HG03175 (cell line): ENCODE results near the gene AMN.

Source experiments
- ATAC-seq: cut with Tn5 transposase; IDR thresholded peaks from one replicate; pipeline ENCODE4 v1.9.1; 2021; ENCODE audit warnings: mild to moderate bottlenecking, moderate library complexity; ENCODE audit not compliant: unreplicated experiment

AMN gene

DNA sequence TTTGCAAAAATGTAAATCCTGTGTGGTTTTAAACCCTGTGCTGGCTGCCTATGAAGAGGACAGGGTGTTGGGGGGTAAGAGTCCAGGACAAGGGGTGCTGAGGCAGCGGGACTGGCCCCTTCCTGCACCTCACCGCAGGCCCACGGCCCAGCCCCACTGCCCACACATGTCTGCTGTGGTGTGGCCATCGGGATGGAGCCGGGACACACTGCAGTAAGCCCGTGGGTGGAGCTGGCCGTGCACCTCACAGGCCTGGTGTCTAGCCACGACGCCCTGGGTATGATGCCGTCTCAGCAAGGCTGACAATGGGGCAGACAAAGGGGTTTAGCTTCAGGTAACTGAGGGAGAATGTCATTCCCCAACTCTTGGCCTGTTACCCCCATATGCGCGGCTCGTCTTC is 19.6 kb downstream of the AMN start:
- ATAC-seq = no peak

DNA sequence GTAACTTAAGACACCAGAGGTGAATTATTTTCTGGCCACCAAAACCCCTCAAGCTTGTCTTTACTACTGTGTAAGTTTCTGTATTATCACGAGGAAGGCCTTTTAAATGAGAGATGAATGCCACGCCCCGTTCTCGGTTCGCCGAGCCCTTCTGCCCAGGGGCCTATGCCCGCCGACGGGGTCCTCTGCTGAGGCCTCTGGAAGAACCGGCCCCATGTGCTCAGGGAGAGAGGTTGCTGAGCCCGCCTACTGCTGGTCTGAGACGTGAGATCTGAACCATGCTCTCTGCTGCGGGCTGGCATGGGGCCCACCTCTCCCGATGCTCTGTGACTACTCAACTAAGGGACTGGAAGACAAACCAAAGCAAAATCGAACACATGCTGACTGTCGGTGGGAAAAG is 21.0 kb downstream of the AMN start:
- no peak for ATAC-seq

- no peak for ATAC-seq
These were observed 21.5 kb downstream of the AMN start for GRCh38 chr14:102943979-102944378.

DNA sequence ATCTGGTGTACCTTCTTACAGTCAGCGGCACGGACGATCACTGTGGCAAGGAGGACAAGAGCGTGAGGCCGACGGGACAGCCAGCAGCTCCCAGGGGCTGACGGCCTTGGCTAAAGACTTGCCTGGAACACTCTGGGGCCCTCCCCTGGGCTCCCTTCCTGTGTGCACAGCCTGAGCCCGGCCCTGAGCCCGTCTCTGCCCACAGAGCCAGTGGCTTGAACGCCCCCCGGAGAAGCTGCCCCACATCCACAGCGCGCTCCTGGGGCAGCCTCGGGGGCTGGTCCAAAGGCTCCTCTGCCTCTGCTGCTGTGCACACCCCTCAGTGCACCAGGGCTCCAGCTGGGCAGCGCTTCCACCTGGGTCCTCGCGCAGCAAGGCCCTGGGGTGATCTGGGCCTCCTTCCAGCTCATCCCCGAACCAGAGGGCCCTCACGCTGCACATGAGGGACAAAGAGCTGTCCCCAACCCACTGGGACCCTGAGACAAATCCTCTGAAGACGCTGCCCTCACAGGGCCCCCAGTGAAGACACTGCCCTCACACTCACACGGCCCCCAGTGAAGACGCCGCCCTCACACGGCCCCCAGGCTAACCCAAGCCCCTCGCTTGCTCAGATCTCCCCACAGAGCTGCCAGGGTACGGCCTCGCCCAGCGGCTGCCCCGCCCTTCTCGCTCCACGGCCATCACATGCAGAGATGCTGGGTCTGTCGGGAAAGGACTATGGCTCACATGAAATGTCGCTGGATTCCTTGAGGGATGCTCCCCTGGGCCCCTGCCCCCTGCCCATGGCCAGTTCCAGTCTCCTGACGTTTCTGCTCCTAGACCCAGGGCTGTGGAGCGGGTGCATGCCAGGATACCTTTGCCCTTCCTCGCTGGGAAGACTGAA is 22.2 kb downstream of the AMN start:
- no peak for ATAC-seq

GRCh38 chr14:102945346-102946130 is 23.1 kb downstream of the AMN start:
- ATAC-seq = no peak

DNA sequence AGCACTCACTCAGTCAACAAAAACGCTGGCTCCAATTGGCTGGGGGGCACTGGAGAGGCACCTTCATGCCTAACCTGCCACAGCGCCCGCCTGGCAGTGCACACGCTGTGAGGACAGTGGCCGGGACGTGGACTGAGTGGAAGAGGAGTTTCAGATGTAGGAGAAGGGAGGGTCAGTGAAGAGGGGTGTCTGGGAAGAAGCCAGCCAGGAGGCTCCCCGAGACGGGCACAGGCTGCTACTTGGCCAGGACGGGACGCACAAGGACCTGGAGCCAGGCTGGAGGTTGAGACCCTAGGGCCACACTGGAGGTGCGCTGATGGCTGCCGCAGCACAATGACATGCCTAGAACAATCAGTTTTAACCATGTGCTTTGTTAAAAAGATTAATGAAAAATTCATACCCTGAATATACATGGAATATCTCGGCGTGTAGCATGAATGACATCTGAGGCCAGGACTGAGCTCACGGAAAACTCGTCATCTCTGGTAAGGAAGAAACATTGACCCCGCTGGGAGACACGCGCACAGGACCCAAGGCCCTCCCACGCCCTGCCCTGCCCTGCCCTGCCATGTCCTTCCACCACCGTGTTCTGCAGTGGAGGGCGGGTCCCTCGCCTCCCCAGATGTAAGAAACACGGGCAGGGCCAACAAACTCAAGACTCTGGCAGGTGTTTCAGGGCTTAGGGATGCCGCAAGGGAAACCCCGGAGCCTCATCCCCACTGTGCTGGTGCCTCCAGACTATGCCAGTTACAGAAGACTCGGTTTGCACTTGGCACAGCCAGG is 25.0 kb downstream of the AMN start:
- ATAC-seq = no peak

GRCh38 chr14:102948698-102949061 is 26.2 kb downstream of the AMN start:
- no peak for ATAC-seq

GRCh38 chr14:102949062-102949800 is 26.8 kb downstream of the AMN start:
- peak; percentile 55 for ATAC-seq

GRCh38 chr14:102949801-102950451 is 27.5 kb downstream of the AMN start:
- ATAC-seq = no peak

- no peak for ATAC-seq
These were observed 28.6 kb downstream of the AMN start for GRCh38 chr14:102951034-102951433.

- ATAC-seq = no peak
These were observed 29.3 kb downstream of the AMN start for GRCh38 chr14:102951799-102952198.

DNA sequence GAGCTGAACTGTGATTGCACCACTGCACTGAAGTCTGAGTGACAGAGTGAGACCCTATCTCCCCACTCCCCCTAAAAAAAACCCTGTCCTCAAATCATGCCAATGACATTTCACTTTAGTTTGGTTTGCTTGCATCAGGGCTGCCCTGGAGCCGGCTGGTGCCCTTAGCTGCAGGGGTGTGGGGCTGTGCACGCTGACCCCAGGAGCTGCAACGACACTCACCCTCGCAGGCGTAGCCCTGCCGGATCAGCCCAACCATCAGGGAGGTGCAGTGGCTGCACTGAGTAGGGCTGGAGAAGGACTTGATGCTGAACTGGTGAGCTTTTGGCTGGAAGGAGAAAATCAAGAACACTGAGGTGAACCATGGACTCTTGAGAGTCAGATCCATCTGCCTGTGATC is 29.8 kb downstream of the AMN start:
- no peak for ATAC-seq

DNA sequence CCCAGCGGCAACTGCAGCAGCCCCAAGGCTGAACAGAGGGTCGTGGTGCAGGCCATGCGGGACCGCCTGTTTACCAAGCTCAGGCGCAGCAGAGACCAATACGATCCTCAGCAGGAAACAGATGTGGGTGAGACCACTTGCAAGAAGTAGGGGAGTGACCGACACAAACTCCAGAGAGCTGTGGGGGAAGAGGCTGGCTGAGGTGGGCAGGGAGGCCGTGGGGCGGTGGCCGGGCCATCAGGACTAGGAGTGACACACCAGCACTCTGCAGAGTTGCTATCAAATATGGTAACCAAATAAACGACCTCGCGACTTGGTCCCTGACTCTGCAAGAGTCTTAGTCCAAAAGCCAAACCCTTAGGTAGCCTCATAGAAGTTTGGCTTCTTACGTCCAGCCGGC is 30.6 kb downstream of the AMN start:
- ATAC-seq = no peak

GRCh38 chr14:102954081-102954789 is 31.8 kb downstream of the AMN start:
- no peak for ATAC-seq

DNA sequence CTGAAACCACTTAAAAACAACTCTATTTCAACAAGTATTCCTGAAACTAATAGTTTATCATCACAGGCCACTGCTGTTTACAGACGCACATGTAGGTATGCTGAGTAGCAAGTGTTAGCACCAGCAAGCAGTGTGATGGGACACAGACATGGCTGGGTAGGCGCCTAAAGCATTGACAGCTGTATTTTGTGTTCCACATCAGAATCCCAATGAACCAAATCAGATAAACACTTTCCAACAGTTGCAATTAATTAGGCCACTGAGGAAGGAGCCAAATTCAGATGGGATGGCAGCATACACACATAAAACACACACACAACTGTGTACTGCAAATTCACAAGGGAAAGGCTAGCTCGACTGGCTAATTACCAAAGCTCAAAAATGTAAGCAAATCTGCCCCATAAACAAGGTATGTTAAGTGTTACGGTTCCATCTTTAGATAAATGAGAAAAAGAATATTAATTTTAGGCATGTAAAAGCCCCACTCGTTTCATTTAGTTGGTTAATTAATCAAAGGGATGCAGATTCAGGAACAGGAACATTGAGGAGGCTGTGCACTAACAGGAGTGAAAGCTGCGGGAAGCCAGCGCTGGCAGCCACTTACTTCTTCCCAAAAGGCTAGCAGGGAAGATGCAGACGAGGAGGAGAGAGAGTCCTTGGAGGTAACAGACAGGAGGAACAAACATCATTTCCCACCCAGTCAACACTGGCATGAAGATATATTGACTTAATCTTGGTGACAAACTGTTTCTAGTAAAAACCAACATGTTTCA is 33.4 kb downstream of the AMN start:
- no peak for ATAC-seq

DNA sequence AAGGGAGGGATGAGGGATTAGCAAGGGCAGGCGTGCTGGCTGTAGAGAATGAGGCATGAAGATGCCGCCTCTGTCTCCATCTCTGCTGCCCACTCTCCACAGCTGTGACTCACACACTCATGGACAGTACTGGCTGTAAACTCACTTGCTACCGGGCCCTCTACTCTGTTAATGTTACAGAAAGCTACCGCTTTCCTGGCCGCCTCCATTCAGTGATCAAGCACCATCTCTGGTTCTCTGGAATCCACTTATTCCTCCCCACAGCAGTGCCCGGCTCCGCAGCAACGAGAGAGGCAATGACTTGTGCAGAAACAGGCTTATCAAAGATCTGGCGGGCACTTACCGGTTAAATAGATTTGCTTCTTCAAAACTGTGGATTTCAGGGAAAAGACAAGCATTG is 34.8 kb downstream of the AMN start:
- ATAC-seq = no peak

DNA sequence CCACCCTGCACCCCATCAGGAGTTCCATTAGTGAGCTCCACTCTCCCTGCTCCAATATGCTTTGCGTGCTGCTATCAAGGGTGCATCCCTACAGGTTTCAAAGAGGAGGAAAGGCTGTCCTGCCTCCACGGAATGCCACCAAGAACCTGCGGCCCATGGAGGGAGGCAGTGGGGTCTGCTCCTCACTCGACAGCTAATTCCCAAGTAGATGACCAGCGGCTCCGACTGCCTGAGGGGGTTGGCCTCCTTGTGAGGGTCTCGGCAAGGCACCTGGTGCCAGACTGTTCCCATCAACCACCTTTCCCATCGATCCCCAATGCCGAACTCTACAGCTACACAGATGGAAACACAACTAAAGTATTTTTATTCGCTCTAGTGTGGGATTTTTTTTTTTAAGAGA is 36.0 kb downstream of the AMN start:
- no peak for ATAC-seq

DNA sequence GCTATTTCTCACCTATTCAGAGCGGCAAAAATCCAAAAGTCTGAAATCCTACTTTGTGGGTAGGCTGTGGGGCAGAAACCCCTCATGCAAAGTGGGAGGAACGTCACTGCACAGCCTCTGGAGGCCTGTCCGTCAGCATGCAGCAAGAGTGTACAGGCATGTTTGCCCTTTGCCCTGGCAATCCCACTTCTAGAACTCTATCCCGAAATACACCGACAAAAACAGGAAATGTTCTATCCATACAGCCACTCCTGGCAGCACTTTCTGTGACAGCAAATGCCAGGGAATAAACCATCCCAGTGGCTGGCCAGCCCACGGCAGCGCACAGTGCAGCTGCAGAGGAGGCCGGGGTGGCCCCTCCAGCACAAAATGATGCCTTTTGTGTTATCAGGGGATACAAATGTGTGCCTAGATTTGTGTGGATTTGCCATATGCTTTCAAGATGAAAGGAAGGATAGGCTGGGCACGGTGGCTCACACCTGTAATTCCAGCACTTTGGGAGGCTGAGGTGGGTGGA is 39.7 kb downstream of the AMN start:
- ATAC-seq = no peak
